Measurements from ENCODE around the gene ZNF608.
A peak's percentile ranks its signal among the peaks of the same experiment; 100 is the strongest.

The ZNF608 gene

GRCh38 chr5:124742521-124742920, 3.9 kb downstream of the ZNF608 start:
- Histone ChIP-seq H3K9me3 (ENCODE audit: severe bottlenecking) (no peaks in the 10 kb centered on the region), H3K27ac (peak overlapping the region; percentile 75), H3K36me3 (peaks cover 8% of the 10 kb centered on the region), H3K27me3 (ENCODE audit: insufficient read depth, low read depth, severe bottlenecking) (no peaks in the 10 kb centered on the region), H3K4me3 (ENCODE audit: low read depth, low read length) (peak overlapping the region; percentile 99)
- no peak for DNase-seq
- TF ChIP-seq CTCF (IDR thresholded peaks at IDR 0.05; ENCODE audit: low read depth, low read length), result no peak

DNA sequence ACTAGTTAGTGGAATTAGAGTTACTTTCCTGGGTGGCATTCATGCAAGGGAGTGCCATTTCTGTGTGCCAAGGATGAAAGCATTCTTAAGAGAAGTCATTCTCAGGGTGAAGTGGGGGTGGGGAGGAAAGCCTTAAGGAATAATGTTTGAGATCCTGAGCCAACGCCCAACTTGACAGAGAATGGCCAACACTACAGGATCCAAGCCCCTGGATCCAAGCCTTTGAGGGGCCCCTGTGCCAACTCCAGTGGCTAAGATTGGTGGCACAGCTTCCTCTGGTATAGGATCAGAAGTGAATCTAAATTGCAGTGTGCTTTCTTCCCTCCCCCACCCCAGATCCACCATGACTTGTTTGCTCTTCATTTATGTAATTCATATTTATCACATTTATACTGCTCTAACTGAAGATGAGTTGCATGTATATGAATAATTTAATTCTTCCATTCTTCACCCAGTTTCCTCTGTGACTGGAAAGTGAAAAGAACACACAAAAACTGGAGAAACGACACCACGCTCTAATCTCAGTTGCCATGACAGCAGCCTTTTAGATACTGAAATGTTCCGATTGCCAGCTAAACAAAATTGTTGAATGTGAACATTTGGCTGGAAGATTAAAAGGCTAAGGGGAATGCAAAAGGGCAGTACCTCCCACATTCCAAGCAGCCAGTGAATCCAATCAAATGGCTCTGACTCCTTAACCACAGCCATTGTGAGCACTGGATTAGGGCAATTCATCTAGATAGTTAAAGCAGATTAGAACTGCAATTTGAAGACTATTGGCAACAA, 4.5 kb downstream of the ZNF608 start:
- peak; percentile 74 for DNase-seq
- H3K9me3 ChIP-seq (ENCODE audit: severe bottlenecking), result no peaks in the 10 kb centered on the region
- peaks cover 8% of the 10 kb centered on the region for H3K36me3 ChIP-seq
- peak overlapping the region; percentile 99 for H3K4me3 ChIP-seq (ENCODE audit: low read depth, low read length)
- peak overlapping the region; percentile 49 for H3K27ac ChIP-seq
- H3K27me3 ChIP-seq (ENCODE audit: insufficient read depth, low read depth, severe bottlenecking), result no peaks in the 10 kb centered on the region
- TF ChIP-seq CTCF (IDR thresholded peaks at IDR 0.05; ENCODE audit: low read depth, low read length), result no peak

DNA sequence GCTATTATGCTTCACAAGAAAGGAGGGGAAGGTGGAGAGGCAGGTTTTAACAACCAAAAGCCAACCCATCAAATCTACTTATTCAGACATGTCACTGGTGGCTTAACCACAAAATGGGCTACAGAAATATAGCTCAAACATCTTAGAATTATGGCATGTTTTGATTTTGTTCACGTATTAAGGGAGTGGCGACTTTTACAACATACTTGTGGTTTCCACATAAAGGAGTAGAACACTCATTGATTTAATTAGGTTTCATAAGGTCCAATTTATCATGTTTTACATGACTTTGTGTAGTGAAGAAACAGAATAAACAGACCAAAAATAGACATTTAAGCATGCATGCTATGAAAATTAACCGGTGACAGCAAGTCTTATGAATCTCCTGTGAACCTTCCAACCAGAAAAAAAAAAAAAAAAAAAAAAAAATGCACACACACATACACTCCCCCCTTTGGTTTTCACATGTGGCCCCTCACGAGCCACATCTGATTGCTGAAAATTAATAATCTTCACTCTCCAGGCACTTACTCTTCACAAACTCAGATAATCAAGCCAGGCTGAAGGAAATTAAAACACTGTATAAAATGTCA, 5.4 kb downstream of the ZNF608 start:
- Histone ChIP-seq H3K27me3 (ENCODE audit: insufficient read depth, low read depth, severe bottlenecking) (no peaks in the 10 kb centered on the region), H3K36me3 (peaks cover 8% of the 10 kb centered on the region), H3K27ac (peak overlapping the region; percentile 78), H3K9me3 (ENCODE audit: severe bottlenecking) (no peaks in the 10 kb centered on the region), H3K4me3 (ENCODE audit: low read depth, low read length) (peak overlapping the region; percentile 40)
- DNase-seq, result no peak
- no peak for TF ChIP-seq CTCF (IDR thresholded peaks at IDR 0.05; ENCODE audit: low read depth, low read length)

GRCh38 chr5:124740071-124740470, 6.4 kb downstream of the ZNF608 start:
- peaks cover 8% of the 10 kb centered on the region for H3K36me3 ChIP-seq
- no peaks in the 10 kb centered on the region for H3K27me3 ChIP-seq (ENCODE audit: insufficient read depth, low read depth, severe bottlenecking)
- DNase-seq, result peak; percentile 46
- H3K27ac ChIP-seq, result peak overlapping the region; percentile 78
- TF ChIP-seq CTCF (IDR thresholded peaks at IDR 0.05; ENCODE audit: low read depth, low read length), result no peak
- H3K4me3 ChIP-seq (ENCODE audit: low read depth, low read length), result peak overlapping the region; percentile 40
- H3K9me3 ChIP-seq (ENCODE audit: severe bottlenecking), result no peaks in the 10 kb centered on the region

- peaks cover 8% of the 10 kb centered on the region for H3K36me3 ChIP-seq
- no peaks in the 10 kb centered on the region for H3K27me3 ChIP-seq (ENCODE audit: insufficient read depth, low read depth, severe bottlenecking)
- no peak for TF ChIP-seq CTCF (IDR thresholded peaks at IDR 0.05; ENCODE audit: low read depth, low read length)
- DNase-seq, result no peak
- no peaks in the 10 kb centered on the region for H3K9me3 ChIP-seq (ENCODE audit: severe bottlenecking)
- peak overlapping the region; percentile 78 for H3K27ac ChIP-seq
- H3K4me3 ChIP-seq (ENCODE audit: low read depth, low read length), result peak overlapping the region; percentile 40
These were observed 6.8 kb downstream of the ZNF608 start for GRCh38 chr5:124739634-124740025.
